ENCODE results near the gene PAK5.
A peak's percentile ranks its signal among the peaks of the same experiment; 100 is the strongest.

The PAK5 gene

DNA sequence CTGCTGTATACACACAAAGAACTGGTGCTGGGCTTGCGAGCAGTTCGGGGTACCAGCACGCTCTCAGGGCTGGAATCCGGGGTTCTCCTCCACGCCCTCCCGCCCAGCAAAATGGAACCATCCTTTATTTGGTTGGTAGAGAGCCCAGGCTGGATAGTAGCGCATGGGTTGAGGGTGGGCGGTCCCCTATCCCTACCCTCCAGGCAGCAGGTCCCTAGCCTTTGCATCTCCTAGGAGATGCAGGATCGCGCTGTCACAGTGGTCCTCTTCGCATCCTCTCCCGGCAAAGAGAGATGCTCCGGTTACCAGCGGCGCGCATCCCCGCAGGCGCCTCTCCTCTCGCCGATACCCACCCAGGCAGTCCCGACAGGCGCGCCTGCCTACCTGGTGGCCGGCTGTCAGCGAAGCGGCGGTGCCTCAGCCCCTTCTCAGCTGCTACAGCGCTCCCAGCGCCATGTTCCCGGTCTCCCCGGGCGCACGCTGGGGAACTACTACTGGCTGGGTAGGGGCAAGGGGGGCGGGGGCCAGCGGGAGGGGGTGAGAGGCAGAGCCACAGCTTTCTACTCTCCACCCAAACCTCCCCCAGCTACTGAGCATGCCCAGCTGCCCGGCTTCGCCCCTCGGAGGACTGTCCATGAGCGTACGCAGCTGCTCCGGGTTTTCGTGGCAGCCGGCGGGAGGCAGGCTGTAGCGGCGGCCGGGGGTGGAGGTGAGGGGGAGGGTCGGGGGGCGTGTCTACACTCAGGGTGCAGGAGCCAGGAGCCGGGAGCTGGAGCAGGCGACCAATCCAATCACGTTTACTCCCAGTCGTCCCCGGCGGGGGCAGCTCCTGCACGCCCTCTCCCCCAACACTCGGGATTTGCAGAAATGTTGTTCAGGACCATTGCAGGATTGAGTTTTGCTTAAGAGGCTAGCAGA is at the start of gene PAK5:
Gene PAK5 (minus strand): TSS at position 699 of the 918 bp plus-strand sequence. CDS start 194,748 bp downstream, outside the sequence.
- Histone ChIP-seq H3K9ac (no peak within 1 kb of the TSS), H3K4me3 (ENCODE audit: low read depth, low read length) (peak within 1 kb of the TSS; percentile 38), H3K9me3 (ENCODE audit: control insufficient read depth, low read length) (no peaks in the 10 kb centered on the region), H3K27me3 (ENCODE audit: control insufficient read depth, insufficient read depth, low read length) (no peaks in the 10 kb centered on the region), H3K4me1 (no peaks in the 10 kb centered on the region), H3K36me3 (ENCODE audit: control insufficient read depth, insufficient read depth, low read length) (no peaks in the 10 kb centered on the region), H3K79me2 (no peaks in the 10 kb centered on the region), H3K4me2 (ENCODE audit: low read length) (peak within 1 kb of the TSS; percentile 63), H3K27ac (no peak within 1 kb of the TSS), H2AFZ (peak within 1 kb of the TSS; percentile 84)
- no peak for TF ChIP-seq CTCF (IDR thresholded peaks at IDR 0.05)

DNA sequence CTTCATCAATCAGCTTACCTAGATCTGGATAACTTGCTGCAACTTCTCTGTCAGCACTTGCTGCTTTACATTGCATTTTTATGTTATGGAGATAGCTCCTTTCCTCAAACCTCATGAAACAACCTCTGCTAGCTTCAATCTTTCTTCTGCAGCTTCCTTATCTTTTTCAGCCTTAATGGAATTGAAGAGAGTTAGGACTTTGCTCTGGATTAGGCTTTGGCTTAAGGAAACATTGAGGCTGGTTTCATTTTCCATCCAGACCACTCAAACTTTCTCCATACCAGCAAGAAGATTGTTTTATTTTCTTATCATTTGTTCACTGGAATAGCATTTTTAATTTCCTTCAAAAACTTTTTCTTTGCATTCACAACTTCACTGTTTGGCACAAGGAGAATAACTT is 48.8 kb upstream of the PAK5 start:
- H3K4me3 ChIP-seq (ENCODE audit: low read depth, low read length): no peak overlapping the region
- no peaks in the 10 kb centered on the region for H3K9me3 ChIP-seq (ENCODE audit: control insufficient read depth, low read length)
- H3K27me3 ChIP-seq (ENCODE audit: control insufficient read depth, insufficient read depth, low read length): no peaks in the 10 kb centered on the region
- no peak overlapping the region for H2AFZ ChIP-seq
- H3K27ac ChIP-seq: no peak overlapping the region
- no peak overlapping the region for H3K4me2 ChIP-seq (ENCODE audit: low read length)
- no peak for TF ChIP-seq CTCF (IDR thresholded peaks at IDR 0.05)
- no peak overlapping the region for H3K9ac ChIP-seq
- no peaks in the 10 kb centered on the region for H3K36me3 ChIP-seq (ENCODE audit: control insufficient read depth, insufficient read depth, low read length)
- H3K4me1 ChIP-seq: no peaks in the 10 kb centered on the region
- H3K79me2 ChIP-seq: no peaks in the 10 kb centered on the region

- Histone ChIP-seq H3K4me1 (no peaks in the 10 kb centered on the region), H3K9me3 (ENCODE audit: control insufficient read depth, low read length) (no peaks in the 10 kb centered on the region), H3K4me3 (ENCODE audit: low read depth, low read length) (no peak overlapping the region), H3K9ac (no peak overlapping the region), H3K36me3 (ENCODE audit: control insufficient read depth, insufficient read depth, low read length) (no peaks in the 10 kb centered on the region), H3K27me3 (ENCODE audit: control insufficient read depth, insufficient read depth, low read length) (no peaks in the 10 kb centered on the region), H3K79me2 (no peaks in the 10 kb centered on the region), H3K27ac (no peak overlapping the region), H2AFZ (no peak overlapping the region), H3K4me2 (ENCODE audit: low read length) (no peak overlapping the region)
- no peak for TF ChIP-seq CTCF (IDR thresholded peaks at IDR 0.05)
Observed at GRCh38 chr20:9886227-9886626, 47.4 kb upstream of the PAK5 start.

GRCh38 chr20:9884666-9885065 is 45.8 kb upstream of the PAK5 start:
- no peak for TF ChIP-seq CTCF (IDR thresholded peaks at IDR 0.05)
- no peaks in the 10 kb centered on the region for H3K4me1 ChIP-seq
- H3K4me2 ChIP-seq (ENCODE audit: low read length): no peak overlapping the region
- no peak overlapping the region for H3K27ac ChIP-seq
- H3K9ac ChIP-seq: no peak overlapping the region
- H3K36me3 ChIP-seq (ENCODE audit: control insufficient read depth, insufficient read depth, low read length): no peaks in the 10 kb centered on the region
- no peaks in the 10 kb centered on the region for H3K79me2 ChIP-seq
- no peaks in the 10 kb centered on the region for H3K9me3 ChIP-seq (ENCODE audit: control insufficient read depth, low read length)
- H3K4me3 ChIP-seq (ENCODE audit: low read depth, low read length): no peak overlapping the region
- H3K27me3 ChIP-seq (ENCODE audit: control insufficient read depth, insufficient read depth, low read length): no peaks in the 10 kb centered on the region
- no peak overlapping the region for H2AFZ ChIP-seq

DNA sequence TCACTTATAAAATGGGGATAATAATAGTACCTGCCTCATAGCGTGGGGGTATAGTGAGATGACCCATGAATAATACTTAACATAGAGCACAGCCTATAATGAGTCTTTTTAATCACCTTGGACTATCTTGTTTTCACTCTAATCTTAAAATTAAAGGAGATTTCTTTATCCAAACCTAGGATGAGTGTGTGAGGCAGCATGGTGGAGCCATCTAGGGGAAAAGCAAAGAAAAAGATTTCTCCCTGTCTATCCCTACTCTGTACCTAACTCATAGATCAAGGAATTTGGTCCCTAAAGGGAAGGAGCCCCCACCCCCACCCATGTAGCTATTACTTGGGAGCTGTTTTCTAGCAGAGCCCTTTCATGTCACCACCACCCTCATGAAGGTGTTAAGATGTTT is 45.2 kb upstream of the PAK5 start:
- Histone ChIP-seq H3K36me3 (ENCODE audit: control insufficient read depth, insufficient read depth, low read length) (no peaks in the 10 kb centered on the region), H3K9me3 (ENCODE audit: control insufficient read depth, low read length) (no peaks in the 10 kb centered on the region), H3K27me3 (ENCODE audit: control insufficient read depth, insufficient read depth, low read length) (no peaks in the 10 kb centered on the region), H3K9ac (no peak overlapping the region), H3K4me3 (ENCODE audit: low read depth, low read length) (no peak overlapping the region), H3K79me2 (no peaks in the 10 kb centered on the region), H3K4me2 (ENCODE audit: low read length) (no peak overlapping the region), H3K4me1 (no peaks in the 10 kb centered on the region), H2AFZ (no peak overlapping the region), H3K27ac (no peak overlapping the region)
- no peak for TF ChIP-seq CTCF (IDR thresholded peaks at IDR 0.05)
